GM10266 (cell line): ENCODE data around the gene MIPOL1.
"Not testable (repeated sequence)": the region's sequence is repeated elsewhere in the genome, so short reads cannot be mapped to it uniquely, and the experiment has no call there.

Experiments used
- DNase-seq: peaks from one replicate; pipeline ENCODE4 v3.0.0; 2012; ENCODE audit errors: extremely low spot score
- CTCF ChIP-seq: IDR thresholded peaks from 2 replicates; pipeline ENCODE4 v1.5.1; 2012; ENCODE audit warnings: mild to moderate bottlenecking, low read depth; ENCODE audit not compliant: control insufficient read depth, insufficient read depth; ENCODE audit errors: missing control alignments

MIPOL1 gene

GRCh38 chr14:37223947-37224474 lies 26.3 kb downstream of the MIPOL1 start:
- no peak for TF ChIP-seq CTCF
- DNase-seq, result no peak

GRCh38 chr14:37225668-37226067 lies 27.9 kb downstream of the MIPOL1 start:
- not testable (repeated sequence) for DNase-seq

- DNase-seq, result peak; percentile 30
- peak; percentile 71 for TF ChIP-seq CTCF
Observed at GRCh38 chr14:37230551-37231194, 32.9 kb downstream of the MIPOL1 start.

GRCh38 chr14:37232907-37233481 lies 35.3 kb downstream of the MIPOL1 start:
- peak; percentile 47 for TF ChIP-seq CTCF
- DNase-seq, result peak; percentile 8

- no peak for TF ChIP-seq CTCF
- DNase-seq, result no peak
Observed at GRCh38 chr14:37234222-37234621, 36.5 kb downstream of the MIPOL1 start.

- not testable (repeated sequence) for DNase-seq
Observed at GRCh38 chr14:37236044-37236443, 38.3 kb downstream of the MIPOL1 start.

GRCh38 chr14:37237094-37237493 lies 39.4 kb downstream of the MIPOL1 start:
- TF ChIP-seq CTCF, result no peak

GRCh38 chr14:37237735-37238200 lies 40.0 kb downstream of the MIPOL1 start:
- TF ChIP-seq CTCF, result no peak
- no peak for DNase-seq

More at GRCh38 chr14:37237094-37237493, 39.4 kb downstream of the MIPOL1 start:
- DNase-seq, result no peak
